Subcutaneous abdominal adipose tissue (tissue), 5 donors: ENCODE data around the gene ST8SIA5.

Experiments
- H3K27ac ChIP-seq: one replicate; pipeline ENCODE4 v1.7.0; 2013; ENCODE audit warnings: low read depth, mild to moderate bottlenecking, inconsistent platforms, low read length, moderate library complexity
- H3K27me3 ChIP-seq, 5 donors: one replicate each; pipeline ENCODE4 v1.7.0; 2013; ENCODE audit warnings: low read length in 5 of 5, inconsistent platforms in 1 of 5; ENCODE audit not compliant: control insufficient read depth in 5 of 5, insufficient read depth in 4 of 5
- H3K36me3 ChIP-seq, 5 donors: one replicate each; pipeline ENCODE4 v1.7.0; 2013; ENCODE audit warnings: low read length in 5 of 5; ENCODE audit not compliant: control insufficient read depth in 5 of 5, insufficient read depth in 5 of 5
- H3K4me1 ChIP-seq, 5 donors: one replicate each; pipeline ENCODE4 v1.7.0; 2013; ENCODE audit warnings: low read length in 5 of 5, mild to moderate bottlenecking in 3 of 5, moderate library complexity in 1 of 5; ENCODE audit not compliant: control insufficient read depth in 5 of 5, insufficient read depth in 5 of 5
- H3K4me3 ChIP-seq, 5 donors: one replicate each; pipeline ENCODE4 v1.7.0; 2013; ENCODE audit warnings: low read length in 5 of 5, low read depth in 1 of 5
- H3K9ac ChIP-seq, 5 donors: one replicate each; pipeline ENCODE4 v1.7.0; 2013; ENCODE audit warnings: low read length in 5 of 5, mild to moderate bottlenecking in 4 of 5, moderate library complexity in 3 of 5
- H3K9me3 ChIP-seq, 5 donors: one replicate each; pipeline ENCODE4 v1.7.0; 2013; ENCODE audit warnings: low read length in 5 of 5; ENCODE audit not compliant: control insufficient read depth in 5 of 5
- donor health status: healthy.
- donor health status: healthy.
- donor health status: healthy.
- donor health status: healthy.
- donor health status: healthy.

ST8SIA5 gene

DNA sequence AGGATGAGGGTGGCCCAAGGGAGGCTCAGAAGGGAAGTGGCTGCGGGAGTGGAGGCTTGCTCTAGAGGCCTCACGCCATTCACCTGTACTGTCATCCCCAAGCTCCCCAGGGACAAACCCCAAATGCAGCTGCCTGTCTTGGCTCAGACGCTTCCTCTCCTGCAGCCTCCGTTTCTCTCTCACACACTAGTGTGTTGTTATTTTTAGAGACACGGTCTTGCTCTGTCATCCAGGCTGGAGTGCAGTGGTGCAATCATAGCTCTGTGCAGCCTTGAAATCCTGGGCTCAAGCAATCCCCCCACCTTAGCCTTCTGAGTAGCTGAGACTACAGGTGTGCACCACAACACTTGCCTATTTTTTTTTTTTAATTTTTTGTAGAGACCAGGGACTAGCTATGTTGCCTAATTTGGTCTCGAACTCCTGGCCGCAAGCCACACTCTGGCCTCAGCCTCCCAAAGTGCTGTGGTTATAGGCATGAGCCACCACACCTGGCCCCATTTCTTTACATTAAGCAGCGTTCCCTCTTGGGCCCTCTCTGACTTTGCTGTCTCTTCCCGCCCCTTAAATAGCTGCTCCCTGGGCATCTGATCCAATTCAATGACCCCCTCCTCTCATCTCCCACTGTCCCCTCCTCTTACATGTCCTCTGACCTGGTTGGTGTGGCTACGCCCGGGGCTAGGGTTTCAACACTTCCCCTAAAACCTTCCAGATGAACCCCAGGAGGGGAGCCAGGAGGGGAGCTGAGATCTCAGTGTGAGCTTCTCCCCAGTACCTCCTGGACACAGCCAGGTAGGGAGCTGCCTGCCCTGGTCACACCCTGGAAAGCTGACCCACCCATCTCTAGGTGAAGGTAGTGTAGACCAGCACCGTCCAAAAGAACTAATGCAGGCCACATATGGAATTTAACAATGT is 75.8 kb downstream of the ST8SIA5 start:
- Histone ChIP-seq H3K4me1 (peaks cover 0 to 3% (median 0%) of the 10 kb centered on the region in 5 donors), H3K9ac (no peak overlapping the region), H3K9me3 (no peaks in the 10 kb centered on the region), H3K27ac (no peak overlapping the region), H3K4me3 (no peak overlapping the region), H3K36me3 (no peaks in the 10 kb centered on the region), H3K27me3 (peaks cover 0 to 4% (median 0%) of the 10 kb centered on the region in 5 donors)

DNA sequence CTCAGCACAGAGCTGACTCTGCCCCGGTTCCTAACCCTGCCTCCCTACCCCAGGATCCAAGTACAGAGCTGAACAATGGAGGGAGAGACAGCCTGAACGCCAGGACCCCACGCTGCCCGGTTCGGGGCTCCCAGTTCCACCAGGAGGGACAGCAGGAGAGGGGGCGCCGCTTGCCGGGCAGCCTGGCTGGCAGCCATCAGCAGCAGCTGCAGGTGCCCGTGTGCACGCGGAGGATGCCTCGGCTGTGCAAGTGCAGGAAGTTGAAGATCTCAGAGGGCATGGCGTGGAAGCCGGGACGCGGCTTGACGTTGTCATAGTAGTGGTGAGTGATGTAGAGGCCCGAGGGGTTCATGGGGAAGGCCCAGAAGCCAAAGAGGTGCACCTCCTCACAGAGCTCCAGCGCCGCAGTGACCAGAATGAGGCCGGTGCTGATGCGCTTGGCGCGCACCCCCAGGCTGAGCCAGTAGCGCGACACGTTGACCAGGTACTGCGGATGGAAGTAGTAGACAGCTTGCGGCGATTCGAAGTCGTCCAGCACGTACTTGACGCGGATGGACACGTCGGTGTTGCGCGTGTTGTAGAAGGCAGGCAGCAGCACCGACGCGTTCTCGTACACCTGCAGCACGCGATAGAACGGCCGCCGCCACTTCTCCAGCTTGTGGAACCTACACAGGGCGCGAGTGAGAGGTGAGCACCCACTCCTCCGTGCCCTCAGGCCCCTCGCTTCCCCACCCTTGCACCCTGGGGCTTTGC is 76.8 kb downstream of the ST8SIA5 start:
- Histone ChIP-seq H3K9ac (no peak overlapping the region), H3K9me3 (peaks cover 0 to 1% (median 0%) of the 10 kb centered on the region in 5 donors), H3K4me1 (peaks cover 0 to 3% (median 0%) of the 10 kb centered on the region in 5 donors), H3K27ac (no peak overlapping the region), H3K27me3 (peaks cover 0 to 5% (median under 1%) of the 10 kb centered on the region in 5 donors), H3K4me3 (no peak overlapping the region), H3K36me3 (no peaks in the 10 kb centered on the region)

DNA sequence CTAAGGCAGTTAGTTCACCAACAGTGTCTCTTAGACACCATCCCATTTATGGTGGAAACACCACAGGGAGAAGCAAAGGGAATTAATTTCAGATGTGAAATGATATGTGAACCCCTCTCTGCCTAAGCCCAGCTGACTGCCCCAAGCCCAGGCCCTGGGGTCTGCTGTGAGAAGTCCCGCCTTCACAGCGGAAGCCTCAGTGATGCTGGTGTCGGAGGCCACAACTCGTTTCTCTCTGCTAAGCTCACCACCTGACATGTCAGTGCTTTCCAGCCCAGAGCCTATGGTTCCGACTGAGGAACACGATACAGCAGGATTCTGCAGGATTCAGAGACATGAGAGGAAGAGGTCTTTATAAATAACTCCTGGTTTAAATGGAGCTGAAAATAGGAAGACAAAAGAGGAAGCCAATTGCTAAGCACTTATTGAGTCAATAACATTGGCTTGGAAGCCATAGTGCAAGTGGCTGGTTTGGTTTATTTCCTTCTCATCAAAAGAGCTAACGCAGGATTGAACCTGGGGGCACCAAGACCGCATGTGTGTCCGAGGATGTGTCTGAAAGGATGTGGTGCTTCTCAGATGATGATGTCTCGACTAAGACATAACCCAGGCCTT is 78.0 kb downstream of the ST8SIA5 start:
- peaks cover 0 to 3% (median 0%) of the 10 kb centered on the region in 5 donors for H3K9me3 ChIP-seq
- H3K9ac ChIP-seq = no peak overlapping the region
- no peak overlapping the region for H3K4me3 ChIP-seq
- H3K27me3 ChIP-seq = peaks cover 0 to 10% (median 2%) of the 10 kb centered on the region in 5 donors
- peaks cover 0 to 3% (median 0%) of the 10 kb centered on the region in 5 donors for H3K4me1 ChIP-seq
- no peak overlapping the region for H3K27ac ChIP-seq
- H3K36me3 ChIP-seq = no peaks in the 10 kb centered on the region

GRCh38 chr18:46678041-46678440 is 78.8 kb downstream of the ST8SIA5 start:
- H3K9me3 ChIP-seq = peaks cover 0 to 3% (median 0%) of the 10 kb centered on the region in 5 donors
- no peak overlapping the region for H3K4me3 ChIP-seq
- H3K27ac ChIP-seq = no peak overlapping the region
- peaks cover 0 to 3% (median 0%) of the 10 kb centered on the region in 5 donors for H3K4me1 ChIP-seq
- peaks cover 0 to 11% (median 2%) of the 10 kb centered on the region in 5 donors for H3K27me3 ChIP-seq
- H3K9ac ChIP-seq = no peak overlapping the region
- no peaks in the 10 kb centered on the region for H3K36me3 ChIP-seq

DNA sequence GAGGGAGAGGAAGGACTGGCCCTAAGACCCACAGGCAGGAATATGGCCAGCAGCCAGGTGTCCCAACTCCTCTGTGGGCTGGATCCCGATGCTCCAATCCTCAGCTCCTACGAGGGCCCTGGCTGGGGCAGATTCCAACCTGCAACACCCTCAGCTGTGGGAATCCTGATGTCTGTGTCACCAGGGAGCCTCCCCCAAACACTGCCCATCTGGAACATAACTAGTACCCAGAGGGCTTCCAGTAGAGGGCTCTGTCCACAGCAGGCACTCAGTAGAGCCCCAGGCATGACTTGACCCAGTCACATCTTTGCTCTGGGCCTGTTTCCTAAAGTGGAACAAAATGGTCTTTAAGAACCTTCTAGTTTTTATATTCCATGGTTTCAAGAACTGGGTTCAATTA is 79.2 kb downstream of the ST8SIA5 start:
- Histone ChIP-seq H3K4me3 (no peak overlapping the region), H3K4me1 (peaks cover 0 to 3% (median 0%) of the 10 kb centered on the region in 5 donors), H3K9me3 (peaks cover 0 to 3% (median 0%) of the 10 kb centered on the region in 5 donors), H3K27ac (no peak overlapping the region), H3K9ac (no peak overlapping the region), H3K27me3 (peaks cover 0 to 11% (median 2%) of the 10 kb centered on the region in 5 donors), H3K36me3 (no peaks in the 10 kb centered on the region)

- Histone ChIP-seq H3K4me1 (peaks cover 0 to 3% (median 0%) of the 10 kb centered on the region in 5 donors), H3K27me3 (peaks cover 0 to 11% (median 2%) of the 10 kb centered on the region in 5 donors), H3K36me3 (no peaks in the 10 kb centered on the region), H3K4me3 (no peak overlapping the region), H3K9ac (no peak overlapping the region), H3K27ac (no peak overlapping the region), H3K9me3 (peaks cover 0 to 3% (median 0%) of the 10 kb centered on the region in 5 donors)
Observed at GRCh38 chr18:46676182-46676835, 80.5 kb downstream of the ST8SIA5 start.

- Histone ChIP-seq H3K36me3 (no peaks in the 10 kb centered on the region), H3K4me3 (no peak overlapping the region), H3K27ac (no peak overlapping the region), H3K27me3 (peaks cover 0 to 11% (median 2%) of the 10 kb centered on the region in 5 donors), H3K9me3 (peaks cover 0 to 3% (median 0%) of the 10 kb centered on the region in 5 donors), H3K4me1 (peaks cover 0 to 3% (median 0%) of the 10 kb centered on the region in 5 donors), H3K9ac (no peak overlapping the region)
Observed at GRCh38 chr18:46675112-46675511, 81.7 kb downstream of the ST8SIA5 start.

DNA sequence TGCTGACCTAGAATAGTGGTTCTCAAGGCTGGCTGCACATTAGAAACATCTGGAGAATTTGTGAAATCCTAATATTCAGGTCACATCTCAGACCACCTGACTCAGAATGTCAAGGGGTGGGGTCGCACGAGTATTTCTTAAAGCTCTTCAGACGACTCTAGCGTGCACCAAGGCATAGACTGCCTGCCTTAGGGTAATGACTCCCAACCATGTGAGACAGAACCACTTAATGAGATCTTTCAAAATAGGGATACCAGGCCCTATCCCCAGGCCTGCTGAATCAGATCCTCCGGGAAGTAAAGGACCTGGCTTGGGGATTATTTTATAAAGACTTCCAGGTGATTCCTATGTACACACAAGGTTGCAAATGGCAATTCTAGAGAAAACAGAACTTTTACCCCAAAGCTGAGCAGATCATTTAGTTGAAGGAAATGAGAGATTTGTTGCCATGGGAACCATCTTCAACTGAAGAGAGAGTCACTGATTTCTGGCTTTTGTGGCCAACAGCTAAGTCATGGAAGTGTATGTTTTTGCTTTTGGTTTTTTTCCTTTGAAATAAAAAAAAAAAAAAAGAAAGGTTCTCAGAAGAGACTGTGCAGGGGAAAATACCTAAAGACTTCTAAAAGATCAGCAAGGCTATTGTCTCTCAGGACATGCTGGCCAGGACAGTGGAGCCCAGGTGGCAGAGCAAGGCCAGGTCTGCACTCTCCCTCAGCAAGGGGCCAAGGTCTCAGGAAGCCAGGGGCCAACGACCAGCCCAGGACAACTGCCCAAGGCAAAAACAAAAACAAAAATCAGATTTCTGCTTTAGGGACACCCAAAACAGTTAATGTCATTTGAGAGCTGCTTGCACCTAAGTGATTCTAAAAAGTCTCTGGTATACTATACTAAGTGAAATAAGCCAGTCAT is 84.5 kb downstream of the ST8SIA5 start:
- no peaks in the 10 kb centered on the region for H3K4me1 ChIP-seq

DNA sequence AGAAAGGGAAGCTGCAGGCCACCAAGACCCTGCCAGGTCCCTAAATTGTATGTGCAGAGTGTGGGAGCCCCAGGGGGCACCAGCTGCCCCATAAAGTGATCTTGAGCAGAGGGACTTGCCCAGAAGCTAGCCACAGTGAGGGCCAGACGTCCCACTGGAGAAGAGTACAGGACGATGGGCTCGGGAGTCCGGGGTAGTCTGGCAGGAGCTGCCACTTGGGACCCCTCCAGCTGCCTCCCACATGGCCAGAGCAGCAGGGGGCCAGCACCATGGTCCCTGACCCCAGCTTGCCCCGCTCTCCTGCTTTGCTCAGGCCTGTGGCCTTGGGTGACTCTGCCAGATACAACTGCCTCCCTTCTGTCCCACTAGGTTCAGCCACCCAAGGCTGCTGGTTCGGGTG is 88.2 kb downstream of the ST8SIA5 start:
- no peak overlapping the region for H3K4me3 ChIP-seq
- H3K36me3 ChIP-seq = no peaks in the 10 kb centered on the region
- H3K4me1 ChIP-seq = no peaks in the 10 kb centered on the region
- peaks cover 0 to 5% (median 0%) of the 10 kb centered on the region in 5 donors for H3K27me3 ChIP-seq
- H3K9ac ChIP-seq = no peak overlapping the region
- H3K9me3 ChIP-seq = no peaks in the 10 kb centered on the region
- no peak overlapping the region for H3K27ac ChIP-seq

More for the DNA sequence above, 84.5 kb downstream of the ST8SIA5 start:
- Histone ChIP-seq H3K27me3 (peaks cover 0 to 11% (median 5%) of the 10 kb centered on the region in 5 donors), H3K9ac (no peak overlapping the region), H3K4me3 (no peak overlapping the region), H3K9me3 (peaks cover 0 to 3% (median 0%) of the 10 kb centered on the region in 5 donors), H3K36me3 (no peaks in the 10 kb centered on the region), H3K27ac (no peak overlapping the region)
